Naive thymus-derived CD4-positive, alpha-beta T cell (primary cell): ENCODE measurements around the gene HMCN1. TPM values are rescaled to one million over a fixed set of nuclear protein-coding genes. Genes with fewer than 3 reads are reported as not detected.

Source experiments
- ATAC-seq: fragments of 150-1000 bp; cut with Tn5 transposase; 2 replicates; pipeline ENCODE4 v1.10.0; 2021; ENCODE audit warnings: mild to moderate bottlenecking, moderate library complexity
- CTCF ChIA-PET: fragments of 350-600 bp; sonication (Branson Sonifier 250); formaldehyde crosslinking; loops from one replicate; lab custom pipeline; 2021; ENCODE audit warnings: antibody characterized with exemption; lab: Charles Lee
- POLR2A ChIA-PET: fragments of 350-600 bp; sonication (Branson Sonifier 250); formaldehyde crosslinking; loops from one replicate; lab custom pipeline; 2021; ENCODE audit warnings: antibody characterized with exemption, inconsistent platforms; lab: Charles Lee
- DNase-seq, 9 donors: peaks; one replicate each; pipeline versions ENCODE4 v3.0.0 to v3.0.0-alpha.2; 2020 to 2022; ENCODE audit warnings: mixed read lengths in 1 of 9
- H3K27ac ChIP-seq: one replicate; pipeline ENCODE4 v1.7.0; 2013; ENCODE audit warnings: mild to moderate bottlenecking, low read depth, low read length, moderate library complexity
- H3K27me3 ChIP-seq, 2 donors: one replicate each; pipeline ENCODE4 v1.7.0; 2013; ENCODE audit warnings: low read length in 2 of 2, mild to moderate bottlenecking in 2 of 2, moderate library complexity in 2 of 2; ENCODE audit not compliant: control insufficient read depth in 2 of 2, insufficient read depth in 2 of 2
- H3K36me3 ChIP-seq, 3 experiments: 1 replicate in 2 of 3; 2 replicates in 1 of 3; pipeline ENCODE4 v1.7.0; 2013; ENCODE audit warnings: low read length in 3 of 3, mild to moderate bottlenecking in 3 of 3, moderate library complexity in 1 of 3; ENCODE audit not compliant: insufficient read depth in 3 of 3, control insufficient read depth in 2 of 3
- H3K4me1 ChIP-seq, 2 donors: one replicate each; pipeline ENCODE4 v1.7.0; 2013; ENCODE audit warnings: low read length in 2 of 2, mild to moderate bottlenecking in 2 of 2, moderate library complexity in 1 of 2; ENCODE audit not compliant: control insufficient read depth in 2 of 2, insufficient read depth in 2 of 2
- H3K4me3 ChIP-seq: 2 replicates; pipeline ENCODE4 v1.7.0; 2013; ENCODE audit warnings: mild to moderate bottlenecking, low read length
- H3K9me3 ChIP-seq, 3 experiments: 1 replicate in 2 of 3; 2 replicates in 1 of 3; pipeline ENCODE4 v1.7.0; 2013; ENCODE audit warnings: low read length in 3 of 3; ENCODE audit not compliant: control insufficient read depth in 2 of 3
- H3K27ac Mint-ChIP-seq, 9 donors: one replicate each; pipeline ENCODE4 v1.8.0; 2020 to 2022; ENCODE audit warnings: mixed read lengths in 9 of 9, mild to moderate bottlenecking in 8 of 9, moderate library complexity in 5 of 9, inconsistent platforms in 2 of 9
- H3K27me3 Mint-ChIP-seq, 5 donors: one replicate each; pipeline ENCODE4 v1.8.0; 2021 to 2022; ENCODE audit warnings: mixed read lengths in 5 of 5, mild to moderate bottlenecking in 1 of 5
- H3K36me3 Mint-ChIP-seq, 5 donors: one replicate each; pipeline ENCODE4 v1.8.0; 2020 to 2022; ENCODE audit warnings: mixed read lengths in 5 of 5, mild to moderate bottlenecking in 3 of 5, inconsistent platforms in 1 of 5
- H3K4me1 Mint-ChIP-seq, 7 donors: one replicate each; pipeline ENCODE4 v1.8.0; 2020 to 2022; ENCODE audit warnings: mixed read lengths in 7 of 7, mild to moderate bottlenecking in 3 of 7, inconsistent platforms in 1 of 7
- H3K4me3 Mint-ChIP-seq, 10 donors: one replicate each; pipeline ENCODE4 v1.8.0; 2020 to 2022; ENCODE audit warnings: mild to moderate bottlenecking in 10 of 10, mixed read lengths in 10 of 10, moderate library complexity in 6 of 10, inconsistent platforms in 2 of 10
- H3K9me3 Mint-ChIP-seq, 11 donors: one replicate each; pipeline ENCODE4 v1.8.0; 2020 to 2022; ENCODE audit warnings: mixed read lengths in 11 of 11, mild to moderate bottlenecking in 4 of 11, inconsistent platforms in 1 of 11, moderate library complexity in 1 of 11
- intact Hi-C, 2 donors: fragments of 100-400 bp; cut with micrococcal nuclease; formaldehyde crosslinking; loops; one replicate each; pipeline ENCODE4 v1.15.1; 2023
- polyA plus RNA-seq, 2 donors: library from polyadenylated mRNA; unstranded; fragments of 300-500 nt; fragmentation: Illumina TruSeq; gene quantifications; one replicate each; pipeline ENCODE4 v1.2.3, GENCODE V29; 2021
- total RNA-seq, 6 experiments: library from RNA in 5 of 6; stranded (reverse) in 5 of 6; gene quantifications; 1 replicate in 5 of 6; 2 replicates in 1 of 6; pipeline ENCODE4 v1.2.3 and lab custom pipeline; 2021 to 2026

HMCN1 gene
- total and polyA plus RNA-seq, 7 experiments from 2014 or later = under 0.01 to 0.19 (median 0.16) TPM; not detected in 3

DNA sequence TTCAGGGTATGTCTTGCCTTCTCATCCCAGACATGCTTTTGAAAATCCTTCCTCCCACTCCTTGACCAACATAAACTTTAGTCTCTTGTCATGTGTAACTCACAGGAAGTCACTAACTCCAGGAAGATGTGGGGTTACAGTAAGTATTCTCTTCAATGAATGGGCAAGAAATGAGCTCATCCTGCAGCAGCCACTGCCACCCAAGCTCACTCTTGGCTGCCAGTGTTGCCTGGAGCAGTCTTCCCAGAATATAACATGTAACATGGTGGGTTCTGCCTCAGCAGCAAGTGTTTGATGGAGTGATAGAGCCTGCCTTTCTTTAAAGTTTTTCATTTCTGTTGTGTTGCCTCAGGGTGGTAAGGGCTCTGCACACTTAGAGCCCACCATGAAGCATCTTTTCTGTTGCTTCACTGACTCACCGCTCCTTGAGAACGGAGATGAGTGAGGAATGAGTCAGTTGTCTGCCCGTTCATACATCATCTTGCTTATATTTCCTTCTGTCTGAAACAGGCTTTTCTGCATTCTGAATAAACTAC, 453.9 kb downstream of the HMCN1 start:
- Histone ChIP-seq H3K4me1 (no peaks in the 10 kb centered on the region), H3K27me3 (no peaks in the 10 kb centered on the region), H3K36me3 (no peaks in the 10 kb centered on the region), H3K27ac (no peak overlapping the region), H3K9me3 (no peaks in the 10 kb centered on the region), H3K4me3 (no peak overlapping the region)
- ATAC-seq (no peak), DNase-seq (no peak)
- Mint-ChIP-seq H3K4me1 (peaks cover 0 to 19% (median 4%) of the 10 kb centered on the region in 7 donors), H3K27me3 (peaks cover 2 to 13% (median 7%) of the 10 kb centered on the region in 5 donors), H3K36me3 (no peaks in the 10 kb centered on the region), H3K27ac (no peak overlapping the region), H3K9me3 (no peaks in the 10 kb centered on the region), H3K4me3 (no peak overlapping the region)
- ChIA-PET POLR2A (no interaction called here), CTCF (no interaction called here)
- intact Hi-C loops = no loop called here

DNA sequence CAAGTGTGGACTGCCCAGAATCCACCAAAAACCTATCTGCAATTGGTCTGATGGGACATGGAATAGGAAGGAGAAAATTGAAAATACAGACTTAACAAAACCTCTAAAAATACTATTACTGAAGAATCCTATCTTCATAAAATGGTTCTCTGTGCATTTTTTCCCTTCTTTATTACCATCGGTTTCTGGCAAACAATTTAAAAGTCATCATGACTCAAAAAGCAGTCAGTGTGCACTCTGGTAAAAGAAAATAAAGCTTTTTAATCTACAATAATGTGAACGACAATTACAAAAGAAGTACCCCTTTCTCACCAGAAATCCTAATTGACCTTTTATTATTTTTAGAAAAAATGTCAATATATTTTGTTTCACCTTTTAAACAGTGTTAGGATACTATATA, 454.5 kb downstream of the HMCN1 start:
- POLR2A ChIA-PET = no interaction called here
- no peak overlapping the region for H3K27ac ChIP-seq
- Mint-ChIP-seq H3K4me3 (no peak overlapping the region), H3K36me3 (no peaks in the 10 kb centered on the region), H3K27ac (no peak overlapping the region), H3K4me1 (peaks cover 0 to 18% (median 4%) of the 10 kb centered on the region in 7 donors), H3K27me3 (peaks cover 2 to 14% (median 13%) of the 10 kb centered on the region in 5 donors), H3K9me3 (no peaks in the 10 kb centered on the region)
- H3K4me1 ChIP-seq = no peaks in the 10 kb centered on the region
- intact Hi-C loops = no loop called here
- H3K27me3 ChIP-seq = no peaks in the 10 kb centered on the region
- no peaks in the 10 kb centered on the region for H3K36me3 ChIP-seq
- DNase-seq (no peak), ATAC-seq (no peak)
- no peak overlapping the region for H3K4me3 ChIP-seq
- no peaks in the 10 kb centered on the region for H3K9me3 ChIP-seq
- CTCF ChIA-PET = no interaction called here

DNA sequence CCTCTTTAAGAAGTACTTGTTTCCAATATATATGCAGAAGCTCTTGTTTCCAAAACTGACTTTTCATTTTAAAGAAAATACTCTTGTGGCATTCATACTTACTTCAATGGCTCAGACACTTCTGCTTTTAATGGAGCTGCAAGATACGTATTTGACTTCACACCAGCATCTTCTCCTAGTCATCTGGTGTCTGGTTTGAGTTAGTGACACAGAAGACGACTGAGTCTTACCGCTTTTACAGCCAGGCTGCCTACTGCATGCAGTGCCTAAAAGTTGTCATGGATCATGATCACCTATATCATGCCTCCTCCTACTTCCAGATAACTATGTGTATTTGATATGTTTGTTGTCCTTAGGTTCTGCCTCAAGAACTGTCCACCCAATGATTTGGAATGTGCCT, 455.0 kb downstream of the HMCN1 start:
- H3K4me3 ChIP-seq = no peak overlapping the region
- ATAC-seq (no peak), DNase-seq (no peak)
- Mint-ChIP-seq H3K4me3 (no peak overlapping the region), H3K27ac (no peak overlapping the region), H3K36me3 (no peaks in the 10 kb centered on the region), H3K9me3 (no peaks in the 10 kb centered on the region), H3K27me3 (peaks cover 3 to 15% (median 13%) of the 10 kb centered on the region in 5 donors), H3K4me1 (peaks cover 0 to 14% (median 2%) of the 10 kb centered on the region in 7 donors)
- no peak overlapping the region for H3K27ac ChIP-seq
- H3K4me1 ChIP-seq = no peaks in the 10 kb centered on the region
- intact Hi-C loops = no loop called here
- no peaks in the 10 kb centered on the region for H3K36me3 ChIP-seq
- ChIA-PET POLR2A (no interaction called here), CTCF (no interaction called here)
- H3K27me3 ChIP-seq = no peaks in the 10 kb centered on the region
- no peaks in the 10 kb centered on the region for H3K9me3 ChIP-seq

DNA sequence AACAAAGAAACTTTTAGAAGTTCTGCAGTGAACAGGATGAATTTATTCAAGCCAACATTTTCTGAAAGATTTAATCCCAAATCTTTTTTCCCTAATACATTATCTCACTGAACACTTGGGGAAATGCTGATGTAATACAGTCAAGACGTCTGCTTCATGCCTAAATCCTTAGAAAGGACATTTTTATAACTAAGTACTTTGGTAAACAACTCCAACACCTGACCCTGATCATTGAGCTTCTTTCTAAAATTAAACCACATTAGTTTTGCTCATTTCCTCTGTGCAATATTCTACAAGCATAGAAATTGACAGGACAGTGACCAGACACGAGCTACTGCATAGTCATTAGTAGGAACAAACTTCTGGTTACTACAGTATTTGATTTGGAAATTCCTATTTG, 457.3 kb downstream of the HMCN1 start:
- ATAC-seq (no peak), DNase-seq (no peak)
- H3K4me3 ChIP-seq = no peak overlapping the region
- intact Hi-C loops = no loop called here
- no peak overlapping the region for H3K27ac ChIP-seq
- POLR2A ChIA-PET = no interaction called here
- CTCF ChIA-PET = no interaction called here
- H3K4me1 ChIP-seq = no peaks in the 10 kb centered on the region
- H3K36me3 ChIP-seq = no peaks in the 10 kb centered on the region
- Mint-ChIP-seq H3K27ac (no peak overlapping the region), H3K4me3 (no peak overlapping the region), H3K27me3 (peaks cover 9 to 22% (median 17%) of the 10 kb centered on the region in 5 donors), H3K36me3 (peaks cover 0 to 3% (median 0%) of the 10 kb centered on the region in 5 donors), H3K4me1 (peaks cover 0 to 13% (median 0%) of the 10 kb centered on the region in 7 donors), H3K9me3 (peaks cover 0 to 3% (median 0%) of the 10 kb centered on the region in 11 donors)
- no peaks in the 10 kb centered on the region for H3K9me3 ChIP-seq
- H3K27me3 ChIP-seq = no peaks in the 10 kb centered on the region

DNA sequence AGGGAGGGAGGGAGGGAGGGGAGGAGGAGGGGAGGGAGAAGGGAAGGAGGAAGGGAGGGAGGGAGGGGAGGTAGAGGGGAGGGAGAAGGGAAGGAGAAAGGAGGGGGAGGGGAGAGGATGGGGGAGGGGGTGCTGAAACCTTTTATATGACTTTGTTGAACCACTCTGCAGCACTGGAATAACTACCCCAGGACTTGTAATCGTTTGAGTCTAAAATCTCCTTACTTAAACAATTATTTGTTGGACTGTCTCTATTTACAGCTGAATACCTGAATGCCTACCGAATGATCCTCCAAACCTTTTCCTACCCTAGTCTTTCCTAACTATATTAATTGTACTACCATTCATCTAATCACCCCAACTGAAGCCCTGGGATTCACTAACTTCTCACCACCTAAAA, 459.0 kb downstream of the HMCN1 start:
- no peak for ATAC-seq
- H3K36me3 Mint-ChIP-seq = peaks cover 0 to 3% (median 0%) of the 10 kb centered on the region in 5 donors

DNA sequence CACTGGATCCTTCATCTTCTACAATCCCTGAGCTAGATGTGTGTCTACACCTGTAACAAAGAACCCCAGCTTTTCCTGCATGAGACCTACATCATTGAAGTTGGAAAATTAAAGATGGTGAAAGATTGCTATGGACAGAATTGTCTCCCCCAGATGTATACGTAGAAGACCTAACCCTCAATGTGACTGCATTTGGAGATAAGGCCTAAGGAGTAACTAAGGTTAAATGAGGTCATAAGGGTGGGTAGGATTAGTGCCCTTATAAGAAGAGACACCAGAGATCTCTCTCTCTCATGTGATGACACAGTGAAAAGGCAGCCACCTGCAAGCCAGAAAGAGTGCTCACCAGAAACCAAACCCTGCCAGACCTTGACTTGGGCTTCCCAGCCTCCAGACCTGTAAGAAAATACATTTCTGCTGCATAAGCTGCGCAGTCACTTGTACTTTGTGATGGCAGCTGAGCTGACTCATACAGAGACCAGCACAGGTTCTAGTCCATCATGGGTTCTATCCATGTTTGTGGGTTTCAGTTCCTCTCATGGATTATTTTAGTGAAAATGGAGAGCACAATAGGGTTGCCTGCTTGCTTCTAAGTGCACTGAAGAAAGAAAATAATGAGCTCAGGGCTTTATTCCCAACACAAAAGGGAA, 460.0 kb downstream of the HMCN1 start:
- no peaks in the 10 kb centered on the region for H3K27me3 ChIP-seq
- H3K4me1 ChIP-seq = no peaks in the 10 kb centered on the region
- Mint-ChIP-seq H3K9me3 (peaks cover 0 to 4% (median 0%) of the 10 kb centered on the region in 11 donors), H3K27ac (no peak overlapping the region), H3K36me3 (peaks cover 0 to 3% (median 0%) of the 10 kb centered on the region in 5 donors), H3K4me1 (peaks cover 0 to 2% (median 0%) of the 10 kb centered on the region in 7 donors), H3K4me3 (no peak overlapping the region), H3K27me3 (peaks cover 14 to 23% (median 17%) of the 10 kb centered on the region in 5 donors)
- H3K9me3 ChIP-seq = no peaks in the 10 kb centered on the region
- POLR2A ChIA-PET = interaction anchor here (0.7 kb wide), 1 partner anchor 31 kb away, joined by 3 read pairs; no protein-coding TSS in a partner anchor
- intact Hi-C loops = no loop called here
- DNase-seq (no peak), ATAC-seq (no peak)
- no peak overlapping the region for H3K27ac ChIP-seq
- CTCF ChIA-PET = no interaction called here
- no peaks in the 10 kb centered on the region for H3K36me3 ChIP-seq
- no peak overlapping the region for H3K4me3 ChIP-seq

More for the DNA sequence above, 459.0 kb downstream of the HMCN1 start:
- intact Hi-C loops = no loop called here
- Histone ChIP-seq H3K27me3 (no peaks in the 10 kb centered on the region), H3K9me3 (no peaks in the 10 kb centered on the region), H3K27ac (no peak overlapping the region), H3K4me3 (no peak overlapping the region), H3K4me1 (no peaks in the 10 kb centered on the region), H3K36me3 (no peaks in the 10 kb centered on the region)
- no peak overlapping the region for H3K27ac Mint-ChIP-seq
- H3K9me3 Mint-ChIP-seq = peaks cover 0 to 4% (median 0%) of the 10 kb centered on the region in 11 donors
- no peak overlapping the region for H3K4me3 Mint-ChIP-seq
- DNase-seq = no peak
- H3K27me3 Mint-ChIP-seq = peaks cover 14 to 23% (median 16%) of the 10 kb centered on the region in 5 donors
- peaks cover 0 to 6% (median 0%) of the 10 kb centered on the region in 7 donors for H3K4me1 Mint-ChIP-seq
- CTCF ChIA-PET = no interaction called here
- POLR2A ChIA-PET = no interaction called here
